ENCODE data around the gene NFIX.
A peak's percentile ranks its signal among the peaks of the same experiment; 100 is the strongest.
"Not testable (repeated sequence)": the region's sequence is repeated elsewhere in the genome, so short reads cannot be mapped to it uniquely, and the experiment has no call there.

Gene NFIX

GRCh38 chr19:12994701-12995595 lies at the start of gene NFIX:
Gene NFIX, plus strand, starts transcription at chr19:12995475. Its CDS starts 363 bp downstream, at chr19:12995838.
- no peak for DNase-seq (ENCODE audit: low read depth)

GRCh38 chr19:12945479-12946091 lies 49.7 kb upstream of the NFIX start, which contains the start of gene RAD23A:
Gene RAD23A, plus strand, starts transcription at chr19:12945862. Its CDS starts 87 bp downstream, at chr19:12945949.
- peak; percentile 78 for DNase-seq (ENCODE audit: low read depth)

GRCh38 chr19:12946092-12946721 lies 49.1 kb upstream of the NFIX start:
- DNase-seq (ENCODE audit: low read depth), result no peak

GRCh38 chr19:12946731-12947496 lies 48.4 kb upstream of the NFIX start:
- DNase-seq (ENCODE audit: low read depth), result no peak

- DNase-seq (ENCODE audit: low read depth), result no peak
These were observed 47.3 kb upstream of the NFIX start for GRCh38 chr19:12947702-12948611.

- no peak for DNase-seq (ENCODE audit: low read depth)
These were observed 46.5 kb upstream of the NFIX start for GRCh38 chr19:12948612-12949362.

GRCh38 chr19:12949363-12950283 lies 45.7 kb upstream of the NFIX start:
- DNase-seq (ENCODE audit: low read depth), result no peak

GRCh38 chr19:12952050-12952449 lies 43.2 kb upstream of the NFIX start:
- DNase-seq (ENCODE audit: low read depth), result not testable (repeated sequence)

GRCh38 chr19:12952488-12953137 lies 42.7 kb upstream of the NFIX start:
- no peak for DNase-seq (ENCODE audit: low read depth)

- DNase-seq (ENCODE audit: low read depth), result no peak
These were observed 42.0 kb upstream of the NFIX start for GRCh38 chr19:12953138-12953798.

- no peak for DNase-seq (ENCODE audit: low read depth)
These were observed 41.3 kb upstream of the NFIX start for GRCh38 chr19:12953799-12954611.

- DNase-seq (ENCODE audit: low read depth), result no peak
These were observed 40.7 kb upstream of the NFIX start for GRCh38 chr19:12954612-12954962.

- not testable (repeated sequence) for DNase-seq (ENCODE audit: low read depth)
These were observed 39.7 kb upstream of the NFIX start for GRCh38 chr19:12955575-12955974.

- no peak for DNase-seq (ENCODE audit: low read depth)
These were observed 39.3 kb upstream of the NFIX start for GRCh38 chr19:12955996-12956395.

GRCh38 chr19:12956446-12957388 lies 38.6 kb upstream of the NFIX start, which contains the start of gene GADD45GIP1:
Gene GADD45GIP1, minus strand, starts transcription at chr19:12957223. Its CDS starts 11 bp downstream, at chr19:12957212.
- DNase-seq (ENCODE audit: low read depth), result no peak

- DNase-seq (ENCODE audit: low read depth), result not testable (repeated sequence)
These were observed 37.8 kb upstream of the NFIX start for GRCh38 chr19:12957389-12957952.

All from GM04503 (cell line).